PC-3 (cell line): ENCODE results near the gene FAM216B. TPM values are rescaled to one million over a fixed set of nuclear protein-coding genes. Genes with fewer than 3 reads are reported as not detected.

Experiments used
- ATAC-seq: fragments of 200-7000 bp; cut with Tn5 transposase; 2 replicates; pipeline ENCODE4 v1.9.1; 2020; ENCODE audit warnings: mild to moderate bottlenecking, moderate library complexity
- BruUV-seq: library from RNA; stranded (reverse); fragments of 400-500 nt; replicated peaks from 2 replicates; lab custom pipeline; 2021; lab: Mats Ljungman, UMichigan
- CTCF ChIA-PET: fragments of 300-600 bp; sonication (Branson Sonifier 250); formaldehyde crosslinking; loops from one replicate; lab custom pipeline; 2022; ENCODE audit warnings: antibody characterized with exemption; lab: Charles Lee
- POLR2A ChIA-PET: fragments of 300-600 bp; sonication (Branson Sonifier 250); formaldehyde crosslinking; loops from one replicate; lab custom pipeline; 2022; ENCODE audit warnings: antibody characterized with exemption; ENCODE audit not compliant: unreplicated experiment; lab: Charles Lee
- DNase-seq: peaks from one replicate; pipeline ENCODE4 v3.0.0-alpha.2; 2015
- H2AFZ ChIP-seq: fragments of 300-600 bp; sonication (generic); 2 replicates; pipeline ENCODE4 v1.6.0; 2016; ENCODE audit warnings: antibody characterized with exemption, low read length
- H3F3A ChIP-seq: fragments of 300-600 bp; sonication (generic); one replicate; pipeline ENCODE4 v1.6.0; 2017; ENCODE audit warnings: antibody characterized with exemption, low read length, control low read depth, mild to moderate bottlenecking; ENCODE audit not compliant: unreplicated experiment
- H3K27ac ChIP-seq: fragments of 300-600 bp; sonication (generic); 2 replicates; pipeline ENCODE4 v1.5.1; 2016; ENCODE audit warnings: mild to moderate bottlenecking, low read length
- H3K27me3 ChIP-seq: fragments of 300-600 bp; sonication (generic); 2 replicates; pipeline ENCODE4 v1.6.1; 2016; ENCODE audit warnings: low read length, mixed read lengths
- H3K36me3 ChIP-seq: fragments of 300-600 bp; sonication (generic); 2 replicates; pipeline ENCODE4 v1.6.1; 2016; ENCODE audit warnings: low read depth, mixed run types, low read length, mixed read lengths
- H3K4me1 ChIP-seq: fragments of 300-600 bp; sonication (generic); 2 replicates; pipeline ENCODE4 v1.5.1; 2016; ENCODE audit warnings: low read length; ENCODE audit not compliant: insufficient read depth
- H3K4me2 ChIP-seq: fragments of 300-600 bp; sonication (generic); 2 replicates; pipeline ENCODE4 v1.6.0; 2016; ENCODE audit warnings: low read length
- H3K4me3 ChIP-seq: fragments of 300-600 bp; sonication (generic); 2 replicates; pipeline ENCODE4 v1.5.1; 2016; ENCODE audit warnings: mild to moderate bottlenecking, low read length, mixed read lengths
- H3K79me2 ChIP-seq: fragments of 300-600 bp; sonication (generic); 2 replicates; pipeline ENCODE4 v1.6.1; 2017; ENCODE audit warnings: low read length, mixed read lengths
- H3K9ac ChIP-seq: fragments of 300-600 bp; sonication (generic); 2 replicates; pipeline ENCODE4 v1.6.0; 2016; ENCODE audit warnings: mild to moderate bottlenecking, low read length
- H3K9me2 ChIP-seq: fragments of 300-600 bp; sonication (generic); replicated peaks from 2 replicates; pipeline ENCODE4 v1.6.1; 2016; ENCODE audit warnings: mixed run types, low read length, mixed read lengths
- H3K9me3 ChIP-seq: fragments of 300-600 bp; sonication (generic); 2 replicates; pipeline ENCODE4 v1.6.1; 2016; ENCODE audit warnings: low read length, mixed read lengths
- H4K20me1 ChIP-seq: fragments of 300-600 bp; sonication (generic); 2 replicates; pipeline ENCODE4 v1.6.1; 2016; ENCODE audit warnings: low read length, mixed read lengths
- EZH2 ChIP-seq: fragments of 300-600 bp; sonication (generic); IDR thresholded peaks from one replicate; pipeline ENCODE4 v1.6.1; 2017; ENCODE audit warnings: antibody characterized with exemption, mild to moderate bottlenecking, low read length; ENCODE audit not compliant: unreplicated experiment
- EZH2phosphoT487 ChIP-seq: fragments of 300-600 bp; sonication (generic); IDR thresholded peaks from 2 replicates; pipeline ENCODE4 v1.6.1; 2018; ENCODE audit warnings: mild to moderate bottlenecking, antibody characterized with exemption, low read length, borderline replicate concordance
- intact Hi-C: fragments of 100-400 bp; cut with micrococcal nuclease; formaldehyde crosslinking; loops from 2 replicates; pipeline ENCODE4 v1.9.0; 2023
- total RNA-seq: library from RNA; depleted of rRNA; stranded (reverse); fragments of >200 nt; gene quantifications from 2 replicates; pipeline ENCODE4 v1.2.3, GENCODE V29; 2014
- TF ChIP-seq, protein P1 (sequence below): fragments of 300-600 bp; sonication (generic); conservative IDR thresholded peaks from 2 replicates; pipeline ENCODE4 v1.5.1; 2017; ENCODE audit warnings: antibody characterized with exemption, low read depth, mild to moderate bottlenecking, low read length

FAM216B gene
- total RNA-seq, 1 experiment from 2014 or later, result not detected

DNA sequence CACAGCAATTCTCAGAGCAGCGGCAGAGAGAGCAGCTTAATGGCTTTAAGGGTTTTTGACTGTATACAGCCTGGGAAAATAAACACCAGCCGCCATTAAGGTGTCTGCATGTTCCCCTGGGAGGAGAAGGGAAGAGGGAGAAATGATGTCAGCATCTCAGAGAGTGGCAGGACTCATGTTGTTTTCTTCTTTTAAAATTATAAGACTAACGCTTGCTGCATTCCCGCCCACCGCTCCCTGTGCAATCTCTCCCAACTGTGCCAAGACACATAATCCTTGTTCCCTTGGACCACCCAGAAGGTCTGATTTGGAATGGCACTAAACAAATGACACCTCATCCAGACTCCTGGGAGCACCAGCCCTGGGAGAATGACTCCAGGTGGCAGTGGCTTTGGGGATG, 27.7 kb upstream of the FAM216B start:
- no peaks in the 10 kb centered on the region for H3K79me2 ChIP-seq
- no peaks in the 10 kb centered on the region for H3K4me1 ChIP-seq
- H3K9me2 ChIP-seq, result no peaks in the 10 kb centered on the region
- ChIA-PET POLR2A (no interaction called here), CTCF (no interaction called here)
- no peak overlapping the region for H3K27ac ChIP-seq
- H4K20me1 ChIP-seq, result no peaks in the 10 kb centered on the region
- DNase-seq (no peak), ATAC-seq (no peak)
- no peak overlapping the region for H3K9ac ChIP-seq
- H3K9me3 ChIP-seq, result no peaks in the 10 kb centered on the region
- H3K27me3 ChIP-seq, result no peaks in the 10 kb centered on the region
- intact Hi-C loops, result no loop called here
- H3K36me3 ChIP-seq, result no peaks in the 10 kb centered on the region
- BruUV-seq, result no TSS peak
- no peak overlapping the region for H3K4me3 ChIP-seq
- no peak for TF ChIP-seq EZH2phosphoT487
- TF ChIP-seq EZH2, result no peak
- TF ChIP-seq, protein P1, sequence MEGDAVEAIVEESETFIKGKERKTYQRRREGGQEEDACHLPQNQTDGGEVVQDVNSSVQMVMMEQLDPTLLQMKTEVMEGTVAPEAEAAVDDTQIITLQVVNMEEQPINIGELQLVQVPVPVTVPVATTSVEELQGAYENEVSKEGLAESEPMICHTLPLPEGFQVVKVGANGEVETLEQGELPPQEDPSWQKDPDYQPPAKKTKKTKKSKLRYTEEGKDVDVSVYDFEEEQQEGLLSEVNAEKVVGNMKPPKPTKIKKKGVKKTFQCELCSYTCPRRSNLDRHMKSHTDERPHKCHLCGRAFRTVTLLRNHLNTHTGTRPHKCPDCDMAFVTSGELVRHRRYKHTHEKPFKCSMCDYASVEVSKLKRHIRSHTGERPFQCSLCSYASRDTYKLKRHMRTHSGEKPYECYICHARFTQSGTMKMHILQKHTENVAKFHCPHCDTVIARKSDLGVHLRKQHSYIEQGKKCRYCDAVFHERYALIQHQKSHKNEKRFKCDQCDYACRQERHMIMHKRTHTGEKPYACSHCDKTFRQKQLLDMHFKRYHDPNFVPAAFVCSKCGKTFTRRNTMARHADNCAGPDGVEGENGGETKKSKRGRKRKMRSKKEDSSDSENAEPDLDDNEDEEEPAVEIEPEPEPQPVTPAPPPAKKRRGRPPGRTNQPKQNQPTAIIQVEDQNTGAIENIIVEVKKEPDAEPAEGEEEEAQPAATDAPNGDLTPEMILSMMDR, result no peak
- H3F3A ChIP-seq, result no peaks in the 10 kb centered on the region
- no peak overlapping the region for H2AFZ ChIP-seq
- H3K4me2 ChIP-seq, result no peak overlapping the region

DNA sequence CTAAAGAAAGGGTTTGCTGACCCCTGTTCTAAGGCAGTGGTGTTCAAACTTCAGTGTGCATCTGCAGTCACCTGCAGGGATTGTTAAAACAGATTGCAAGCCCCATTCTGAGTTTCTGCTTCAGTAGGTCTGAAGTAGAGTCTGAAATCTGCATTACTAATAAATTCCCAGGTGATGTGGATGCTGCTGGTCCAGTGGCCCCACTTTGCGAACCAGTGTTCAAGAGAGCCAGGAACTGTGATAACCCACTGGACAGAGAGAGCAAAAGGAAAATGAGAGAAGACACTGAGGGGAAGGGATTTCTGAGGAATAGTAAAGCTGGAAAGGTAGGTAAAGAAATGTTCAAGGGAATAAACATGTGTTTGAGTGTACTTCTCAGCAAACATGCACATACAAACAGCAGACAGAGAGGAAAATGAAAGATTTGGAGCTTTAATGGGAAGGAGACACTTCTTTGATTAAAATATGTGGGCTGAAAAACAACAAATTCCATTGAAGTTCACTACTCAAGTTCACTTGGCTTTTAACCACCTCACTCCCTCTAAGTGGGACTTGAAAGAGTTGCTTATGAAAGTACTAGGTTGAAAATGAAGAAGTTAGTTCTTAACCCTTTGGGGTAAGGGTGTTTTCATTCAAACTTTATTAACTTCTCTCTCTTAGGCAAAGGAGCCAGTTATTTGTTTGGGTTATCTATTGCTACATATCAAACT, 26.4 kb upstream of the FAM216B start:
- intact Hi-C loops, result no loop called here
- Histone ChIP-seq H3K9me2 (no peaks in the 10 kb centered on the region), H3K4me1 (no peaks in the 10 kb centered on the region), H3K27me3 (no peaks in the 10 kb centered on the region), H3K9me3 (no peaks in the 10 kb centered on the region), H3K27ac (no peak overlapping the region), H3K9ac (no peak overlapping the region), H3K4me3 (no peak overlapping the region), H2AFZ (no peak overlapping the region), H3K4me2 (no peak overlapping the region), H3F3A (no peaks in the 10 kb centered on the region), H3K79me2 (no peaks in the 10 kb centered on the region), H4K20me1 (no peaks in the 10 kb centered on the region), H3K36me3 (no peaks in the 10 kb centered on the region)
- ChIA-PET POLR2A (no interaction called here), CTCF (no interaction called here)
- TF ChIP-seq EZH2phosphoT487, result no peak
- TF ChIP-seq EZH2, result no peak
- TF ChIP-seq, protein P1, result no peak
- no TSS peak for BruUV-seq
- no peak for DNase-seq
- no peak for ATAC-seq

DNA sequence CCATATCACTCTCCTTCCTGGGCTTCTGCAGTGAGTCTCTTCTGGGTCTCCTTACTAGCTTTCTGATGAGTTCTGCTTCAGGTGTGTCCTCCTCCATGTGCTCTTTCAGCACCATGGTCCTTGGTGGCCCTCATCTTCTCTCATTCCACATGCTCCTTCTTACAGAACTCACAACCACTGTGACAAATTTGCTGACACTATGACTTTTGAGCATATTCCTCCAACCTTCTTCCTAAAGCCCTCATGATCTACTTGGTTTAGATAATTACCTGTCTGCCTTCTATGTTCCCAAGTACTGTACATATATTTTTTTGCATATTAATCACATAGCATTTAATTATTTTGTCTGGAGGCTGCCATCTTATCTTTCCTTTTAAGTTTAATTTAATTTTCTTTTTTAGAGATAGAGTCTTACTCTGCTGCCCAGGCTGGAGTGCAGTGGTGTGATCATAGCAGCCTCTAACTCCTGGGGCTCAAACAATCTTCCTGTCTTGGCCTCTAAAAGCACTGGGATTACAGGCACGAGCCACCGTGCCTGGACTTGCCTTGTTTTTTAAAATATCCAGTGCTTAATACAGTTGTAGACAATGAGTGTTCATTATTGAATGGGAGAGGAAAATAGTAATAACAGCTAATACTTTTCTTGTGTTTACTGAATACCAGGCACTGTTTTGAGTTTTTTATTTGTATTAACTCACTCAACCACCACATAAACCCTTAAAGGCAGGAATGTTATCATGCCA, 23.5 kb upstream of the FAM216B start:
- intact Hi-C loops, result no loop called here
- DNase-seq (no peak), ATAC-seq (no peak)
- no TSS peak for BruUV-seq
- Histone ChIP-seq H4K20me1 (no peaks in the 10 kb centered on the region), H3K36me3 (no peaks in the 10 kb centered on the region), H3K27ac (no peak overlapping the region), H3K4me1 (peaks cover 5% of the 10 kb centered on the region; the same call in 1 of the 2 replicates), H3K9ac (no peak overlapping the region), H3K4me3 (no peak overlapping the region), H3K27me3 (no peaks in the 10 kb centered on the region), H3F3A (no peaks in the 10 kb centered on the region), H3K79me2 (no peaks in the 10 kb centered on the region), H2AFZ (no peak overlapping the region), H3K4me2 (no peak overlapping the region), H3K9me3 (no peaks in the 10 kb centered on the region), H3K9me2 (no peaks in the 10 kb centered on the region)
- CTCF ChIA-PET, result no interaction called here
- POLR2A ChIA-PET, result no interaction called here
- TF ChIP-seq, protein P1, result no peak
- no peak for TF ChIP-seq EZH2
- TF ChIP-seq EZH2phosphoT487, result no peak
